Body of pancreas (tissue), 4 donors: ENCODE results near the gene RSRC1. TPM values are rescaled to one million over a fixed set of nuclear protein-coding genes. Genes with fewer than 3 reads are reported as not detected.

Experiments
- ATAC-seq: fragments of 150-250 bp; one replicate; pipeline ENCODE4 v1.9.1; 2016
- DNase-seq, 4 donors: peaks; one replicate each; pipeline ENCODE4 v3.0.0-alpha.2; 2019
- H3K27ac ChIP-seq, 4 donors: fragments of 200-600 bp; sonication (generic); 1 replicate in 3 of 4; 2 replicates in 1 of 4; pipeline versions ENCODE4 v1.5.1 to v1.6.1; 2016 to 2019; ENCODE audit warnings: mild to moderate bottlenecking in 1 of 4, mixed read lengths in 1 of 4, moderate library complexity in 1 of 4
- H3K27me3 ChIP-seq, 2 donors: fragments of 200-600 bp; sonication (generic); one replicate each; pipeline ENCODE4 v1.6.0; 2016; ENCODE audit warnings: mild to moderate bottlenecking in 1 of 2
- H3K36me3 ChIP-seq, 2 donors: fragments of 200-600 bp; sonication (generic); replicated peaks in 1 of 2; 2 replicates each; pipeline ENCODE4 v1.5.1; 2016; ENCODE audit warnings: low read depth in 2 of 2; ENCODE audit not compliant: insufficient read depth in 1 of 2
- H3K4me1 ChIP-seq: fragments of 200-600 bp; sonication (generic); one replicate; pipeline ENCODE4 v1.6.0; 2016
- H3K4me3 ChIP-seq, 2 donors: fragments of 200-600 bp; sonication (generic); 1 replicate in 1 of 2; 2 replicates in 1 of 2; pipeline ENCODE4 v1.5.1; 2016 to 2019
- H3K9me3 ChIP-seq, 3 donors: fragments of 200-600 bp; sonication (generic); 1 replicate in 2 of 3; 2 replicates in 1 of 3; pipeline ENCODE4 v1.5.1; 2016
- CTCF ChIP-seq, 7 experiments: fragments of 450-650 bp in 4 of 7; fragments of 200-600 bp in 3 of 7; sonication (generic) in 3 of 7; IDR thresholded peaks; one replicate each; pipeline ENCODE4 v1.5.1; 2016 to 2019; ENCODE audit warnings: antibody characterized with exemption in 7 of 7
- POLR2A ChIP-seq, 3 donors: fragments of 450-650 bp; IDR thresholded peaks; one replicate each; pipeline ENCODE4 v1.6.1; 2016; ENCODE audit warnings: antibody characterized with exemption in 3 of 3, mild to moderate bottlenecking in 2 of 3
- WGBS, 2 donors: methylation state at CpG; one replicate each; pipeline ENCODE4 v1.1.5; 2017; 5-methylcytosine and 5-hydroxymethylcytosine counted together
- intact Hi-C: fragments of 100-400 bp; cut with DNase I; formaldehyde crosslinking; loops from one replicate; pipeline ENCODE4 v1.15.1; 2023
- total RNA-seq, 2 donors: library from RNA; depleted of rRNA; stranded (reverse); fragments of >200 nt; gene quantifications; one replicate each; pipeline ENCODE4 v1.1.0, GENCODE V29; 2016

Gene RSRC1
- total RNA-seq, 2 donors from 2014 or later: 18.5 to 21.5 TPM

GRCh38 chr3:158369279-158369678, 259.4 kb downstream of the RSRC1 start:
- intact Hi-C loops: no loop called here
- no peak for TF ChIP-seq CTCF (IDR thresholded peaks at IDR 0.05)
- TF ChIP-seq POLR2A (IDR thresholded peaks at IDR 0.05): no peak
- Histone ChIP-seq H3K36me3 (no peaks in the 10 kb centered on the region), H3K27me3 (no peaks in the 10 kb centered on the region), H3K27ac (no peak overlapping the region), H3K4me1 (no peaks in the 10 kb centered on the region), H3K9me3 (no peaks in the 10 kb centered on the region), H3K4me3 (no peak overlapping the region)
- DNase-seq: no peak
- WGBS, 2 donors: 87 to 90% methylated on average over 1 of the region's 1 CpG
- no peak for ATAC-seq

GRCh38 chr3:158379517-158379916, 269.6 kb downstream of the RSRC1 start:
- TF ChIP-seq POLR2A (IDR thresholded peaks at IDR 0.05) (no peak), CTCF (IDR thresholded peaks at IDR 0.05) (no peak)
- DNase-seq (no peak), ATAC-seq (no peak)
- intact Hi-C loops: no loop called here
- Histone ChIP-seq H3K27ac (no peak overlapping the region), H3K4me1 (no peaks in the 10 kb centered on the region), H3K27me3 (no peaks in the 10 kb centered on the region), H3K36me3 (no peaks in the 10 kb centered on the region), H3K4me3 (no peak overlapping the region), H3K9me3 (no peaks in the 10 kb centered on the region)
- 84 to 96% methylated on average over 4 of the region's 4 CpGs for WGBS, 2 donors

GRCh38 chr3:158381262-158381868, 271.5 kb downstream of the RSRC1 start:
- DNase-seq: no peak
- no peaks in the 10 kb centered on the region for H3K27me3 ChIP-seq
- intact Hi-C loops: no loop called here
- H3K4me1 ChIP-seq: no peaks in the 10 kb centered on the region
- H3K27ac ChIP-seq: no peak overlapping the region
- TF ChIP-seq CTCF (IDR thresholded peaks at IDR 0.05) (no peak), POLR2A (IDR thresholded peaks at IDR 0.05) (no peak)
- H3K36me3 ChIP-seq: no peaks in the 10 kb centered on the region
- ATAC-seq: no peak
- no peaks in the 10 kb centered on the region for H3K9me3 ChIP-seq
- WGBS, 2 donors: 94 to 95% methylated on average over 2 of the region's 2 CpGs
- H3K4me3 ChIP-seq: no peak overlapping the region

- WGBS, 2 donors: 79 to 88% methylated on average over 2 of the region's 2 CpGs
- DNase-seq (no peak), ATAC-seq (no peak)
- no peaks in the 10 kb centered on the region for H3K27me3 ChIP-seq
- no peaks in the 10 kb centered on the region for H3K4me1 ChIP-seq
- no peak overlapping the region for H3K4me3 ChIP-seq
- no peaks in the 10 kb centered on the region for H3K9me3 ChIP-seq
- no peak for TF ChIP-seq CTCF (IDR thresholded peaks at IDR 0.05)
- TF ChIP-seq POLR2A (IDR thresholded peaks at IDR 0.05): no peak
- intact Hi-C loops: no loop called here
- no peak overlapping the region for H3K27ac ChIP-seq
- H3K36me3 ChIP-seq: no peaks in the 10 kb centered on the region
These were observed 272.6 kb downstream of the RSRC1 start for GRCh38 chr3:158382479-158382878.

- ATAC-seq (no peak), DNase-seq (no peak)
- Histone ChIP-seq H3K27me3 (no peaks in the 10 kb centered on the region), H3K4me3 (no peak overlapping the region), H3K4me1 (no peaks in the 10 kb centered on the region), H3K9me3 (no peaks in the 10 kb centered on the region), H3K27ac (no peak overlapping the region), H3K36me3 (no peaks in the 10 kb centered on the region)
- WGBS, 2 donors: 96 to 99% methylated on average over 2 of the region's 2 CpGs
- TF ChIP-seq POLR2A (IDR thresholded peaks at IDR 0.05): no peak
- no peak for TF ChIP-seq CTCF (IDR thresholded peaks at IDR 0.05)
- intact Hi-C loops: no loop called here
These were observed 274.1 kb downstream of the RSRC1 start for GRCh38 chr3:158384019-158384418.
